GM18505 (cell line): ENCODE data around the gene RDH5.
A peak's percentile ranks its signal among the peaks of the same experiment; 100 is the strongest.
"Not testable (repeated sequence)": the region's sequence is repeated elsewhere in the genome, so short reads cannot be mapped to it uniquely, and the experiment has no call there.

Experiments
- ATAC-seq: cut with Tn5 transposase; IDR thresholded peaks from one replicate; pipeline ENCODE4 v1.9.1; 2021; ENCODE audit not compliant: unreplicated experiment
- POLR2A ChIP-seq: IDR thresholded peaks from 4 replicates; pipeline ENCODE4 v1.6.1; 2011; ENCODE audit warnings: borderline replicate concordance; ENCODE audit not compliant: insufficient read depth, insufficient read length; ENCODE audit errors: extremely low read depth

Gene RDH5

GRCh38 chr12:55743406-55744339, 23.5 kb downstream of the RDH5 start:
- ATAC-seq = peak; percentile 41
- TF ChIP-seq POLR2A = peak; percentile 25

- no peak for TF ChIP-seq POLR2A
- ATAC-seq = no peak
These were observed 24.3 kb downstream of the RDH5 start for GRCh38 chr12:55744340-55745030.

- TF ChIP-seq POLR2A = no peak
- no peak for ATAC-seq
These were observed 25.4 kb downstream of the RDH5 start for GRCh38 chr12:55745361-55746173.

- no peak for TF ChIP-seq POLR2A
- no peak for ATAC-seq
These were observed 26.1 kb downstream of the RDH5 start for GRCh38 chr12:55746174-55746912.

GRCh38 chr12:55746913-55747231, 26.7 kb downstream of the RDH5 start:
- ATAC-seq = no peak
- no peak for TF ChIP-seq POLR2A

GRCh38 chr12:55748230-55748993, 28.2 kb downstream of the RDH5 start:
- no peak for TF ChIP-seq POLR2A
- ATAC-seq = no peak

GRCh38 chr12:55755246-55755645, 35.1 kb downstream of the RDH5 start:
- ATAC-seq = no peak
- no peak for TF ChIP-seq POLR2A

GRCh38 chr12:55757701-55758100, 37.5 kb downstream of the RDH5 start:
- no peak for TF ChIP-seq POLR2A
- no peak for ATAC-seq

- not testable (repeated sequence) for ATAC-seq
These were observed 38.4 kb downstream of the RDH5 start for GRCh38 chr12:55758575-55758974.

GRCh38 chr12:55760663-55761062, 40.5 kb downstream of the RDH5 start:
- no peak for TF ChIP-seq POLR2A
- no peak for ATAC-seq

GRCh38 chr12:55762646-55763045, 42.5 kb downstream of the RDH5 start:
- no peak for TF ChIP-seq POLR2A
- no peak for ATAC-seq

GRCh38 chr12:55765736-55766290, 45.6 kb downstream of the RDH5 start:
- ATAC-seq = no peak
- TF ChIP-seq POLR2A = no peak
